HG03469 (cell line): ENCODE measurements around the gene SLC39A7.
A peak's percentile ranks its signal among the peaks of the same experiment; 100 is the strongest.
"Not testable (repeated sequence)": the region's sequence is repeated elsewhere in the genome, so short reads cannot be mapped to it uniquely, and the experiment has no call there.

Source experiments
- ATAC-seq: cut with Tn5 transposase; IDR thresholded peaks from one replicate; pipeline ENCODE4 v1.9.1; 2021; ENCODE audit warnings: mild to moderate bottlenecking, moderate library complexity, moderate number of reproducible peaks; ENCODE audit not compliant: unreplicated experiment

SLC39A7 gene

DNA sequence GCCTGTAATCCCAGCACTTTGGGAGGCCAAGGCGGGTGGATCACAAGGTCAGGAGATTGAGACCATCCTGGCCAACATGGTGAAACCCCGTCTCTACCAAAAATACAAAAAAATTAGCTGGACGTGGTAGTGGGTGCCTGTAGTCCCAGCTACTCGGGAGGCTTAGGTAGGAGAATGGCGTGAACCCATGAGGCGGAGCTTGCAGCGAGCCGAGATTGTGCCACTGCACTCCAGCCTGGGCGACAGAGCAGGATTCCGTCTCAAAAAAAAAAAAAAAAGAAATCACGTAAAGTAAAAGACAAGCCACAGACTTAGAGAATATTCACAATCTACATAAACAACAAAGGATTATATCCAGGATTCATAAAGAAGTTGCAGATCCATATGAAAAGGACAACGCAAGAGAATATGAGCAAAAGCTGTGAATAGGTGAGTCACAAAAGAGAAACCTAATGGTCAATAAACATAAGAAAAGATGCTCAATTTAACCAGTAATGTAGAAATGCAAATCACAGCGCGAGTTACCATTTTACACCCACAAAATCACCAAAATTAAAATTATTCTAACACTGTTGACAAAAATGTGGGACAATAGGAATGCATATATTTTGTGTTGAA is 25.9 kb downstream of the SLC39A7 start:
- not testable (repeated sequence) for ATAC-seq

DNA sequence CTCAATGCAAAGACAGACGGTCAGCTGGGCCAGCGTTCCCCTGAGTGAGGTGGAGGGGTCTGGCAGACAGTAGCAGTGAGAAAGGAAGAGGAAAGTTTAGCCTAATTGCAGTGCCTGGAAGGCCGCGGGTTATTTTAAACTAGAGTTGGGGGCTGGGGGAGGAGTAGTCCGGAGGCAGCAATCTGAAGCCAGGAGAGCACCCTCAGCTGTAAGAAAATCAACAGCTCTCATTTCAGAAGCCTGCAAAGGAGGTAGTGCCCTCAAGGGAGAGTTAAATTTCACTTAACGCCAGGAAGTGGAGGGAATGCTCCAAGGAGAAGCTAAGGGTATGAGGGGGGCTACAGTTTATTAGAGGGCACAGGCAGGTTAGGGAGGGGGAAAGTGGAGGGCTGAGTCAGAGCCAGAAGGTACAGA is 34.6 kb downstream of the SLC39A7 start:
- no peak for ATAC-seq

DNA sequence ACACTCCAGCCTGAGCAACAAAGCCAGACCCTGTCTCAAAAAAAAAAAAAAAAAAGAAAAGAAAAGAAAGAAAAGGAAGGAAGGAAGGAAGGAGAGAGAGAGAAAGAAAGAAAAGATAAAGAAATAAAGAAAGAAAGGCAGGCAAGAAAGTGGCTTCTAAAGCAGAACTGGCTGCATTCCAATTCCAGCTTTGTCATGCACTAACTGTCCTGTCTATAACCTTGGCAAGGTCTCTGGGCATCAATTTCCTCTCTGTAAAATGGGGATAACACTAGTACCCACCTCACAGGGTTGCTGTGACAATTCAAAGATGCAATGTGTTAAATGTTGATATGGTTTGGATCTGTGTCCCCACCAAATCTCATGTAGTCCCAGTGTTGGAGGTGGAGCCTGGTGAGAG is 35.7 kb downstream of the SLC39A7 start:
- no peak for ATAC-seq

DNA sequence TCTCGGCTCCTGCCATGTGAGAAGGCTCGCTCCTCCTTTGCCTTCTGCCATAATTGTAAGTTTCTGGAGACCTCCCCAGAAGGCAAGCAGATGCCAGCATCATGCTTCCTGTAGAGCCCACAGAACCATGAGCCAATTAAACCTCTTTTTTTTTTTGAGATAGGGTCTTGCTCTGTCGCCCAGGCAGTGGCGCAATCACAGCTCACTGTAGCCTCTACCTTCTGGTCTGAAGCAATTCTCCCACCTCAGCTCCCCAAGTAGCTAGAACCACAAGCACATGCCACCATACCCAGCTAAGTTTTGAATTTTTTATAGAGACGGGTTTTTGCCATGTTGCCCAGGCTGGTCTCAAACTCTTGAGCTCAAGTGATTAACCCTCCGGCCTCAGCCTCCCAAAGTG is 36.2 kb downstream of the SLC39A7 start:
- ATAC-seq, result no peak

DNA sequence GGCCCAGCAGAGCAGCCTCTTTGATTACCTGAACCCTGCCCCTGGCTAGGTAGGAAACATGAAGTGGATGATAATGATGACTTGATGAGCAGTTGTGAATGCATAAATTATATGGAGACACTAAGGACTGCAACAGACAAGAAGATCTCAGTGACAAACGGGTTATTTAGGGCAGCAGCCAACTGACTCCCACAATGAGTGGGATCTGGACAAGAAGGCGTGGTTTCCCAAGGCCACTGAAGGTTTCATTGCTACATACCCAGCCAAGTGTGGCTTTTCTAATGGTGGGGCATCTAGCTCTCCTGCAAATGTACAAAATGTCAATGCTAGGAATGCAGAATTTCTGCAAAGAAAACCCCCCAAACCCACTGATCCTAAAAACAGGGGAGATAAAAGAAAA is 37.1 kb downstream of the SLC39A7 start:
- no peak for ATAC-seq

DNA sequence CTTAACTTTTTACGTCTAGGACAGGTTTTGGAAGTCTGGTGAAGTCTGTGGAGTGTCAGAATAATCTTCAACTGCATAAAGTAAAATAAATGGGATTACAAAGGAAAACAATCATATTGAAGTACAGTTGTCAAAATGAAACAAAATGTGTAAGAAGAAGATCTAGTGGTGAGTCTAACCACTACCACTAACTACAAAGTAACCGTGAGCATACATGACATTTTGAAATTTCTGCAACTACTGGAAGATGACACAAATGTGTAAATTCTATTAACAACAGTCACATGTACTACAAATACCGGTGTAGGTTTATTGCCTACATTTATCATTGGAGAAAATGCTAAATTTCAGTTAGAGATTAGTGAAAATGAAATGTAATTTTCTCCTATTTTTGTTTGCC is 41.3 kb downstream of the SLC39A7 start:
- no peak for ATAC-seq

DNA sequence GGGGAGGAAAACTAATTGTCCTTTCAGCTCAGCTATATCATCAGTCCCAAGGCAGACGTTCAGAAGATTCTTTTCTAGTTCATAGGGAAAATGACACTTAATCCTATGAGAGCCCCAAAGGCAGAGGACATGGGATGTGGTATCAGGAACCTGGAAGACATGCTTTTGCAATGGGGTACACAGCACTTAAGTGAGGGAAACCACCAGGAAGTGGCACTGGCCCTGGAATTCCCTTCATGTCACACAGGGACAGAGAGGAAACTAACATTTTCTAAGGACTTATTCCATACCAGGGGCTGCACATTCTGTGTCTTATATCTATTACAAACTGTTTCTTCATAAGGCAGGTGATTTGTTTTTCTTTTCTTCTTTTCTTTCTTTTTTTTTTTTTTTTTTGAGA is 42.8 kb downstream of the SLC39A7 start:
- no peak for ATAC-seq

DNA sequence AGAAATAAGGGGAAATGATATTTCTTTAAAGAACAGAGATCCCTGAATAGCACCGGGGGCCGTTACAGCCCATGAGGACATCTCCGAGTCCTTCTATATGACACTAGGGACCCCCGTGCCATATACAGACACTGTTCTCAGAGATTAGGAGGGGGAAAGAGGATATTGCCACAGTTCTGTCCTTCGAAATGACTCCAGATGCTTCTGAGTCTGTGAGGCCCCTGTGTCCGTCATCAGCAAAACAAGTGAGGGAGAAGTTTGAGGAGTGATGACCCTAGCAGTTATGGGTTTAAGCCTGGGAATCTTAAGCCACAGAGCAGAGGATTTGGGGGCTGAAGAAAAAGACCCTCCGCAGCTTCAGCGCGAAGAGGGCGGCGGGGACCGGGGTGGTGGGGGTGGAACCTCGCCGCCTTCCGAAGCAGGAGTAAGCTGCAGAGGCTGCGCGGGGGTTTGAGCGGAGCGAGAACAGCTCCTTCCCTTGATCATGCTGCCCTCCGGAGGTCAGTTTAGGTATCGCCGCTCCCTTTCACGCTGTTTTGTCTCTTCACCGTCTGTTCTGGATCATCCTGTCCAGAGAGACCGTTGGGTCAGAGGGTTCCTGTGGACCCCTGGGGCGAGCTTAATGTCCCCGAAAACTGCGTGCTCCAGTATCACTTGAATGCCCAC is 47.4 kb downstream of the SLC39A7 start:
- ATAC-seq, result no peak

DNA sequence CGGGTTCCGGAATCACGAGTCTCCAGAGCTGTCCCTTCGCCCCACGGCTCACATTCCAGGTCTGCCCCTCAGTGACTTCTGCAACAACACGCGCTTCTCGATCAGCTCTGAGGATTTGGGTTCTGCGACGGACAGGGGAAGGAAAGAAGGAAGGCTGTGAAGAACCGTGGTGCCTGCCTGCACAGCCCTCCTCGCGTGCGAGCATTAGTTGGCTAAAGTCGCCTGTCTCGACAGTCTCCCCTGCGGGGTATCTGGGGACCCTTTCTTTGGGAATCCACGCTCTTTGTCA is 47.9 kb downstream of the SLC39A7 start:
- no peak for ATAC-seq

DNA sequence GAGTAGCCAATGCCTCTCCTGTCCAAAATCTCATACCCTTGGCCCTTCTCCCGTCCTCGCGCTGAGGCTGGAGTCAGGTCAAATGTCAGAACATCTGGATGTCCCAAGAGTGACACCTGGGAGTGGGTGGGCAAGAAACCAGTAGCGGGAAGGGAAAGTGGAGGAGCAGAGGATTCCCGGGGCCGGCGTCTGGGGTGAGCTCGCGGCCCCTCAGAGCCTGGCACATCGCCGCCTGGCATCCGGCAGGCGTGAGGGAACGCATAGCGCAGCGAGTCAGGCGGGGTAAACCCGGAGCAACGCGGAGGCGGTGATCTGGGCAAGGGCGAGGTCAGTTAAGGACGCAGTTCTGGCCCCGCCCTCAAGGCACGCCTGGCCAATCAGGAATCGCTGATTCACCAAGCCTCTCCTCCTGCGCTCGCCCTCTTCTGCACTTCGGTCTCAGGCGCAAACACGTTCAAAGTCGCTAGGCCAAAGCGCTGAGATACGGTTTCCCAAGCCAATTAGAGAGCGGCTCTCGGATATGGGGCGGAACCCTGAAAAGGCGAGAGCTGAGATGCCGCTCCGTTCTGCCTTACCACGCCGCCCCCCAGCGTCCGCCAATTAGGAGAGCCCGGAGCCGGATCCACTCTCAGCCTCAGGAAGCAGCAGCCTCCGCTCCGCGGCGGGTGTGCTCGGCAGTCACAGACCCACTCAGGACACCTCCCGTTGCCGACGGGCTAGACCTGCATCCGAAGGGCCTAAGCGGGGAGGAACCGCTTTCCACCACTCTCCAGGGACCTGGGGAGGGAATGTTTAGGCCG is 48.5 kb downstream of the SLC39A7 start:
- peak; percentile 70 for ATAC-seq

DNA sequence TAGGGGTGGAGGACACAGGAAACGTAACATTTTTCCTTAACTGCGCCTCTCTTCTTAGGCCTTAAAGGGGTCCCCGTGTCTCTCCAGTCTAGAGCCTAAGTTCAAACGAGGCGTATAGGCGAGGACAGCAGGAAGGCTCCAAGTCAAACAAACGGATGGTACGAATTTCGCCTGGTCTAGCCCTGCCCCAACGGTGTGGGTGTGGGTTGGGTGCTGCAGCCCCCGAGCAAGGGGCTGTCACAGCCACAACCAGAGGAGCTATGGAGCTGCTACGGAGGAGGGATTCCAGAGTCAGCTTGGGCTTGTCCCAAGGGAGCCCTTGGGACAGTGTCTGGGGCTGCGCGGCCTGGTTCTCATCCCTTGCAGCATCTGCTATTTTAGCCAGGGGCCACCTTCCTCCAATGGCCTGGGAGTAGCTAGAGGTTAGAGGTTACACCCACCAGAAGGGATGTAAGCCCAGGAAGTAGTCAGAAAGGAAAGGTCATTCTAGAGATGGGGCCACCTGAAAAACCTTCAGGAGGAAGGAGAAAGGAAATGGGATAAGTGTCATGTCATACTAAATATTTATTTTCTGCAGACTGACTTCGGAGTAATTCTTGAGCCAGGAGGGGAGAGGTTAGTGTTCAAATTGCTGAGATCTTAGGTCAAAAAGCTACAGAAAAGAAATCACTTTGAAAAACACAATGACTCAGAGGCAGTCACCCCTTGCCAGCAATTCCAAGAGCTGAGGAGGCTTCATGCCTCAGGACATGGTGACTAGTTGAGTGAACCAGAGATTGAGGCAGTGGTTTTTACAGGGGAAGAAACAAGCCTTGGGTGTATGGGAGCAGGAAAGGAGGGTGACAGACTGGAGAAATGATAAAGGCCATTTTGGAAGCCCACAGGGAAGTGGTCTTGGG is 49.3 kb downstream of the SLC39A7 start:
- no peak for ATAC-seq

DNA sequence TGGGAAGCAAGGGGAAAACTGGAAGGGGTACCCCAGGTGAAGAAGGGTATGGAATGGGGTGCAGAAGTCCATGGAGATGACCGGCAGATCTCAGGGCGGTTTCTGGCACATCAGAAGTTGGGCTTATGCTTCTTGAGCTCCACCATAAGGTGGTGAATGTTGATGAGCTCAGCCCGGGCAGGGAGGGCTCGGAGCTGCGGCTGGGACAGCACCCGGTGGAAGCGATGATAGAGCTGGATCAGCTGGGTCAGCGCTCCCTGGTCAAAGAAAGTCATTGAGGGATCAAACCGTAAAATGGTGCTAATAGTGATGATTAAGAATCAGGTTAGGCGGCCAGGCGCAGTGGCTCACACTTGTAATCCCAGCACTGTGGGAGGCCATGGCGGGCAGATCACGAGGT is 50.1 kb downstream of the SLC39A7 start:
- no peak for ATAC-seq

DNA sequence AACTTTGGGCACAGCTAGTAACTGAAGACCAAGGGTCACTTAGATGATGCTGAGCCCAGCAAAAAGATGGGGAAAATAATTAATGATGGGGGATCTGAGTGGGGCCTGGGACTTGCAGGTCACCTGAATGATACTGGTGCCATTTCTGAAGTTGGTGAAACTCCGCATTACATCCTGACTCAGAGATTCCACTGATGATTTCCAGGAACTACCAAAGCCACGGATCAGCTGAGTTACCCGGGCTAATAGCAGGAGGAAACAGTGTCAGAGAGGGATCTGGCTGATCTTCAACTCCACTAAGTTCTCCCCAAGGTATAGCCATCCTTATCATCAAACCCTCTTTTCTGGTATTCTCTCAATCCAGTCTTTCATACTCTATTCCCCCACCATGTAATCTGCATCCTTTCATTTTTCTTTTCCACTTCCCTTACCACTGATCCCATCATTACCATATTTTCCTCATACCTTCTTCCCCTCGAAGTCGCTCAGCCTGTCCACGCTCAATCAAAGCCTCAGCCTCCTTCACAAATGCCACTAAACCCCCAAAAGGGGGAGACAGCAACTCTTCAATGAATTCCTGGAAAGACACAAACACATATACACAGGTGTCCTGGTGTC is 50.8 kb downstream of the SLC39A7 start:
- no peak for ATAC-seq

DNA sequence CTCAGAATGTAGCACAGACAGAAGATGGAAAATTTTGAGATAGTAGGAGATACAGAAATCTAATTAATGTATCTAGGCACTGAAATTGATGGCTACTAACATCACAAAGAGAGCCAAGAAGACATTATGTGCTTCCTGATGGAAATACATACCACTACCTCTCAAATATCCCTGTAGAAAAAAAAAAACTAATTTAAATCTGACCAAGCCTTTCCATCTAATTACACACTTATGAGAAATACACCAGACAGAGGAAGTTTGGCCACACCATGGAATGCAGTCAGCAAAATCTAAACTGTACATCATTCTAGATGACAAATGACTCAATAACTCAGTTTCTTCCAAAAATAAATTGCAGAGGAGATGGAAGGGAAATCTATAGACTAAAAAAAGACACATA is 52.1 kb downstream of the SLC39A7 start:
- no peak for ATAC-seq
